Liver (tissue), 9 donors: Measurements from ENCODE around the gene ZFYVE19. TPM values are rescaled to one million over a fixed set of nuclear protein-coding genes. Genes with fewer than 3 reads are reported as not detected.

Experiments
- DNase-seq: peaks from one replicate; pipeline ENCODE4 v3.0.0-alpha.2; 2017; ENCODE audit warnings: low spot score
- H3K27ac ChIP-seq, 2 donors: one replicate each; pipeline ENCODE4 v1.7.0; 2013; ENCODE audit warnings: inconsistent platforms in 2 of 2, low read length in 2 of 2, control low read depth in 1 of 2, low read depth in 1 of 2, mild to moderate bottlenecking in 1 of 2
- H3K27me3 ChIP-seq, 4 donors: one replicate each; pipeline versions ENCODE4 v1.6.1 to v1.7.0; 2013; ENCODE audit warnings: low read length in 3 of 4, inconsistent platforms in 1 of 4, mild to moderate bottlenecking in 1 of 4, moderate library complexity in 1 of 4; ENCODE audit not compliant: control insufficient read depth in 4 of 4, insufficient read depth in 4 of 4
- H3K36me3 ChIP-seq, 4 donors: one replicate each; pipeline versions ENCODE4 v1.6.1 to v1.7.0; 2013; ENCODE audit warnings: low read length in 3 of 4, mild to moderate bottlenecking in 3 of 4, low read depth in 1 of 4, moderate library complexity in 1 of 4; ENCODE audit not compliant: control insufficient read depth in 4 of 4, insufficient read depth in 3 of 4
- H3K4me1 ChIP-seq, 4 donors: one replicate each; pipeline versions ENCODE4 v1.6.1 to v1.7.0; 2013; ENCODE audit warnings: low read length in 3 of 4, mild to moderate bottlenecking in 3 of 4, moderate library complexity in 1 of 4; ENCODE audit not compliant: control insufficient read depth in 4 of 4, insufficient read depth in 4 of 4
- H3K4me3 ChIP-seq, 3 donors: one replicate each; pipeline versions ENCODE4 v1.6.1 to v1.7.0; 2013; ENCODE audit warnings: low read length in 3 of 3, control low read depth in 1 of 3, low read depth in 1 of 3, mild to moderate bottlenecking in 1 of 3
- H3K9ac ChIP-seq, 2 donors: one replicate each; pipeline ENCODE4 v1.7.0; 2013; ENCODE audit warnings: low read length in 2 of 2, mild to moderate bottlenecking in 2 of 2, moderate library complexity in 2 of 2, control low read depth in 1 of 2, low read depth in 1 of 2
- H3K9me3 ChIP-seq, 4 donors: one replicate each; pipeline versions ENCODE4 v1.6.1 to v1.7.0; 2013; ENCODE audit warnings: low read length in 3 of 4; ENCODE audit not compliant: control insufficient read depth in 4 of 4
- EGR1 ChIP-seq, 2 donors: IDR thresholded peaks; 2 replicates each; pipeline ENCODE4 v1.6.1; 2016 to 2018; ENCODE audit warnings: antibody characterized with exemption in 2 of 2, low read depth in 2 of 2
- FOXA2 ChIP-seq: IDR thresholded peaks from 2 replicates; pipeline ENCODE4 v1.6.1; 2016; ENCODE audit warnings: antibody characterized with exemption
- GABPA ChIP-seq, 2 donors: IDR thresholded peaks in 1 of 2; conservative IDR thresholded peaks in 1 of 2; 2 replicates each; pipeline ENCODE4 v1.6.1; 2016; ENCODE audit warnings: antibody characterized with exemption in 2 of 2, mild to moderate bottlenecking in 1 of 2, moderate library complexity in 1 of 2
- HNF4A ChIP-seq, 2 donors: conservative IDR thresholded peaks; 2 replicates each; pipeline ENCODE4 v1.6.1; 2016; ENCODE audit warnings: antibody characterized with exemption in 2 of 2, mild to moderate bottlenecking in 2 of 2
- JUND ChIP-seq, 2 donors: IDR thresholded peaks; 2 replicates each; pipeline ENCODE4 v1.6.1; 2016; ENCODE audit warnings: antibody characterized with exemption in 2 of 2
- NR2F2 ChIP-seq: IDR thresholded peaks from 2 replicates; pipeline ENCODE4 v1.6.1; 2016; ENCODE audit warnings: antibody characterized with exemption
- RAD21 ChIP-seq, 2 donors: IDR thresholded peaks; 2 replicates each; pipeline ENCODE4 v1.6.1; 2016; ENCODE audit warnings: antibody characterized with exemption in 2 of 2, mild to moderate bottlenecking in 2 of 2
- RXRA ChIP-seq, 2 donors: IDR thresholded peaks; 2 replicates each; pipeline ENCODE4 v1.6.1; 2017 to 2018; ENCODE audit warnings: antibody characterized with exemption in 2 of 2, mild to moderate bottlenecking in 1 of 2
- SP1 ChIP-seq: IDR thresholded peaks from 2 replicates; pipeline ENCODE4 v1.6.1; 2018; ENCODE audit warnings: antibody characterized with exemption, mild to moderate bottlenecking
- YY1 ChIP-seq: IDR thresholded peaks from 2 replicates; pipeline ENCODE4 v1.6.1; 2016; ENCODE audit warnings: antibody characterized with exemption, mild to moderate bottlenecking
- WGBS: extraction: QIAGEN DNeasy Blood & Tissue Kit; methylation state at CpG from one replicate; pipeline ENCODE4 v1.1.7; 2013; 5-methylcytosine and 5-hydroxymethylcytosine counted together
- polyA plus RNA-seq, 2 donors: library from polyadenylated mRNA; stranded (reverse) in 1 of 2; unstranded in 1 of 2; fragments of 200-250 nt in 1 of 2; fragments of >200 nt in 1 of 2; fragmentation: Nextera tagmentation in 1 of 2; extraction: Ambion mirVana in 1 of 2; gene quantifications; one replicate each; pipeline versions ENCODE4 v1.2.1 to v1.2.3, GENCODE V29; 2013 to 2015
- total RNA-seq, 2 donors: library from RNA; depleted of rRNA; stranded (reverse); fragments of >200 nt; gene quantifications; one replicate each; pipeline ENCODE4 v1.2.3, GENCODE V29; 2014
- TF ChIP-seq, protein P1 (sequence below): IDR thresholded peaks from 2 replicates; pipeline ENCODE4 v1.6.1; 2016; ENCODE audit warnings: antibody characterized with exemption, mild to moderate bottlenecking
- TF ChIP-seq, protein P2 (sequence below): IDR thresholded peaks from 2 replicates; pipeline ENCODE4 v1.6.1; 2016; ENCODE audit warnings: antibody characterized with exemption
- TF ChIP-seq, protein P3 (sequence below): fragments of 150-350 bp; IDR thresholded peaks from 2 replicates; pipeline ENCODE4 v1.5.1; 2017; ENCODE audit warnings: improper control_type of control experiment, low read depth, low read length; ENCODE audit not compliant: missing input control
- donor health status: healthy.
- donor health status: healthy.
- donor health status: healthy.
- donor health status: healthy.
- donor health status: healthy.

Gene ZFYVE19
- total and polyA plus RNA-seq, 4 donors, result 10.4 to 41.2 (median 19.7) TPM

DNA sequence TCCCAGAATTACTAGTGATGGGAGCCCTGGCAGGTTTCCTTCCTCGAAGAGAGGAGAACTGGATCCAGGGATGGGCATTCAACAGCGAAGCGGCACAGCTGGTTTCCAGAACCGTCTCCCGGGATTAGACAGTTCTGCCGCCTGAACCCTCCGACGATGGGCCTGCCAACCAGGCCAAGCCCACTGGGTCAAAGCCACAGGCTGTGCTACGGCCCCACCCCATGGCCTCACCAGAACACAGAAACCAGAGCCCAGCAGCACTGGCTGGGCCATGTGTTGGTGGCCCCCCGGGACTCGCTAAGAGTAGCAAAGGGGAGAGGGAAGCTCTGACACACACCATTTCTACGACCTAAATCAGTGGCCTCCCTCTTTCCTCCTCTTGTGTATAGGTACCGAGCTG lies 34.9 kb upstream of the ZFYVE19 start (continued):
- TF ChIP-seq, protein P1, sequence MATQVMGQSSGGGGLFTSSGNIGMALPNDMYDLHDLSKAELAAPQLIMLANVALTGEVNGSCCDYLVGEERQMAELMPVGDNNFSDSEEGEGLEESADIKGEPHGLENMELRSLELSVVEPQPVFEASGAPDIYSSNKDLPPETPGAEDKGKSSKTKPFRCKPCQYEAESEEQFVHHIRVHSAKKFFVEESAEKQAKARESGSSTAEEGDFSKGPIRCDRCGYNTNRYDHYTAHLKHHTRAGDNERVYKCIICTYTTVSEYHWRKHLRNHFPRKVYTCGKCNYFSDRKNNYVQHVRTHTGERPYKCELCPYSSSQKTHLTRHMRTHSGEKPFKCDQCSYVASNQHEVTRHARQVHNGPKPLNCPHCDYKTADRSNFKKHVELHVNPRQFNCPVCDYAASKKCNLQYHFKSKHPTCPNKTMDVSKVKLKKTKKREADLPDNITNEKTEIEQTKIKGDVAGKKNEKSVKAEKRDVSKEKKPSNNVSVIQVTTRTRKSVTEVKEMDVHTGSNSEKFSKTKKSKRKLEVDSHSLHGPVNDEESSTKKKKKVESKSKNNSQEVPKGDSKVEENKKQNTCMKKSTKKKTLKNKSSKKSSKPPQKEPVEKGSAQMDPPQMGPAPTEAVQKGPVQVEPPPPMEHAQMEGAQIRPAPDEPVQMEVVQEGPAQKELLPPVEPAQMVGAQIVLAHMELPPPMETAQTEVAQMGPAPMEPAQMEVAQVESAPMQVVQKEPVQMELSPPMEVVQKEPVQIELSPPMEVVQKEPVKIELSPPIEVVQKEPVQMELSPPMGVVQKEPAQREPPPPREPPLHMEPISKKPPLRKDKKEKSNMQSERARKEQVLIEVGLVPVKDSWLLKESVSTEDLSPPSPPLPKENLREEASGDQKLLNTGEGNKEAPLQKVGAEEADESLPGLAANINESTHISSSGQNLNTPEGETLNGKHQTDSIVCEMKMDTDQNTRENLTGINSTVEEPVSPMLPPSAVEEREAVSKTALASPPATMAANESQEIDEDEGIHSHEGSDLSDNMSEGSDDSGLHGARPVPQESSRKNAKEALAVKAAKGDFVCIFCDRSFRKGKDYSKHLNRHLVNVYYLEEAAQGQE, result no peak
- no peak for TF ChIP-seq FOXA2
- TF ChIP-seq NR2F2, result no peak
- no peak for TF ChIP-seq HNF4A (conservative IDR thresholded peaks at IDR 0.05)
- no peak for TF ChIP-seq SP1
- TF ChIP-seq, protein P2, sequence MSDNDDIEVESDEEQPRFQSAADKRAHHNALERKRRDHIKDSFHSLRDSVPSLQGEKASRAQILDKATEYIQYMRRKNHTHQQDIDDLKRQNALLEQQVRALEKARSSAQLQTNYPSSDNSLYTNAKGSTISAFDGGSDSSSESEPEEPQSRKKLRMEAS, result no peak
- TF ChIP-seq RXRA (IDR thresholded peaks at IDR 0.05), result no peak
- TF ChIP-seq EGR1 (IDR thresholded peaks at IDR 0.05; ENCODE audit: low read depth in 2 of 2), result no peak
- TF ChIP-seq YY1, result no peak

DNA sequence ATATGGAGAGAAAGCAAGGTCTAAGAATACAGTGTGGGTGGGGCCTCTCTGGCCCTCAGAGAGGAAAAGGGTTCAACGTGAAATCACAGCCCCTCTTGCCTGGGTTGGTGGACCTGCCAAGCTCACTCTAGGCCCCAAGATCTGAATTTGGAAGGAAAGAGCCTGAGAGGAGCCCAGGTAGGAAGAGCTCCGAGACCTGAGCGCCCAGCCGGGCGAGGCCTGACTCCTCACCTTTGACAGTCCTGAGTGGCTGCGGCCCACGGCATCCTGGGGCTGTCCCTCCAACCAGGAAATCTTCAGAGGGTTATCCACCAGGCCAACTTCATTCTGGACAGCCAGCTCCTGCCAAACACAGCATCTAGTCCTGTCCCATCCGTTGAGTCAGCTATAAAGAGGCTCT lies 33.4 kb upstream of the ZFYVE19 start:
- no peak for DNase-seq
- Histone ChIP-seq H3K4me3 (no peak overlapping the region), H3K36me3 (peaks cover 1 to 21% (median 13%) of the 10 kb centered on the region in 4 donors), H3K9me3 (no peaks in the 10 kb centered on the region), H3K4me1 (peaks cover 4 to 58% (median 40%) of the 10 kb centered on the region in 4 donors), H3K27me3 (no peaks in the 10 kb centered on the region), H3K9ac (no peak overlapping the region), H3K27ac (no peak overlapping the region)
- TF ChIP-seq, protein P2, result no peak
- TF ChIP-seq EGR1 (IDR thresholded peaks at IDR 0.05; ENCODE audit: low read depth in 2 of 2) (no peak), RAD21 (IDR thresholded peaks at IDR 0.05) (no peak), RXRA (IDR thresholded peaks at IDR 0.05) (no peak)
- TF ChIP-seq, protein P3, sequence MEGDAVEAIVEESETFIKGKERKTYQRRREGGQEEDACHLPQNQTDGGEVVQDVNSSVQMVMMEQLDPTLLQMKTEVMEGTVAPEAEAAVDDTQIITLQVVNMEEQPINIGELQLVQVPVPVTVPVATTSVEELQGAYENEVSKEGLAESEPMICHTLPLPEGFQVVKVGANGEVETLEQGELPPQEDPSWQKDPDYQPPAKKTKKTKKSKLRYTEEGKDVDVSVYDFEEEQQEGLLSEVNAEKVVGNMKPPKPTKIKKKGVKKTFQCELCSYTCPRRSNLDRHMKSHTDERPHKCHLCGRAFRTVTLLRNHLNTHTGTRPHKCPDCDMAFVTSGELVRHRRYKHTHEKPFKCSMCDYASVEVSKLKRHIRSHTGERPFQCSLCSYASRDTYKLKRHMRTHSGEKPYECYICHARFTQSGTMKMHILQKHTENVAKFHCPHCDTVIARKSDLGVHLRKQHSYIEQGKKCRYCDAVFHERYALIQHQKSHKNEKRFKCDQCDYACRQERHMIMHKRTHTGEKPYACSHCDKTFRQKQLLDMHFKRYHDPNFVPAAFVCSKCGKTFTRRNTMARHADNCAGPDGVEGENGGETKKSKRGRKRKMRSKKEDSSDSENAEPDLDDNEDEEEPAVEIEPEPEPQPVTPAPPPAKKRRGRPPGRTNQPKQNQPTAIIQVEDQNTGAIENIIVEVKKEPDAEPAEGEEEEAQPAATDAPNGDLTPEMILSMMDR, result no peak
- 91% methylated on average over 8 of the region's 8 CpGs for WGBS

DNA sequence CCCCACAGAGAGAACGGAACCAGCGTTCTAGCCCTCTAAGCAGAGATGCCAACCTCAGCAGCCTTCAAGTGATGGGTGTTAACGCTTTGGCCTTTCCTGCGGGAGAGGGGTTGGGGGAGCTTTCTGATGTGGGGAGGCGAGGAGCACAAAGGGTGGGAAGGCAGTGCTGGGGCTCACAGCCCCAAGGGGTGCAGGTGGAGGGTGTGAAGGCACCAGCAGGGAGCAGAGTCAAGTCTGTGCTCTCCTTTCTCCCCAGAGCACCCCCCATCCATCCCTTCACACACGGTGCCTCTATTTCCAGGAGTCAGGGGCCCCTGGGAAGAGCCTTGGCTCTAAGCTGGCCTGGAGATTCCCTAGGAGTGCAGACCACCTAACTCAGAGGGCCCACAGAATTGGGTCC lies 33.0 kb upstream of the ZFYVE19 start:
- 92% methylated on average over 6 of the region's 6 CpGs for WGBS
- Histone ChIP-seq H3K4me3 (no peak overlapping the region), H3K9ac (no peak overlapping the region), H3K9me3 (no peaks in the 10 kb centered on the region), H3K27ac (no peak overlapping the region), H3K36me3 (peaks cover 1 to 24% (median 17%) of the 10 kb centered on the region in 4 donors), H3K4me1 (peaks cover 4 to 54% (median 39%) of the 10 kb centered on the region in 4 donors), H3K27me3 (no peaks in the 10 kb centered on the region)
- no peak for DNase-seq
- TF ChIP-seq, protein P2, result no peak
- TF ChIP-seq SP1 (no peak), JUND (IDR thresholded peaks at IDR 0.05) (no peak), EGR1 (IDR thresholded peaks at IDR 0.05; ENCODE audit: low read depth in 2 of 2) (no peak), GABPA (IDR thresholded peaks at IDR 0.05 in 1 of 2, conservative IDR thresholded peaks at IDR 0.05 in 1 of 2) (no peak)
- TF ChIP-seq, protein P3, result no peak
